GM18907 (cell line): Measurements from ENCODE around the gene MYT1.

Experiments used
- ATAC-seq: cut with Tn5 transposase; IDR thresholded peaks from one replicate; pipeline ENCODE4 v1.9.1; 2021; ENCODE audit warnings: mild to moderate bottlenecking, moderate library complexity; ENCODE audit not compliant: unreplicated experiment

Gene MYT1

GRCh38 chr20:64153861-64154589 is 10.2 kb upstream of the MYT1 start:
- no peak for ATAC-seq

- no peak for ATAC-seq
These were observed 9.5 kb upstream of the MYT1 start for GRCh38 chr20:64154590-64155257.

GRCh38 chr20:64155258-64156135 is 8.8 kb upstream of the MYT1 start:
- ATAC-seq = no peak

DNA sequence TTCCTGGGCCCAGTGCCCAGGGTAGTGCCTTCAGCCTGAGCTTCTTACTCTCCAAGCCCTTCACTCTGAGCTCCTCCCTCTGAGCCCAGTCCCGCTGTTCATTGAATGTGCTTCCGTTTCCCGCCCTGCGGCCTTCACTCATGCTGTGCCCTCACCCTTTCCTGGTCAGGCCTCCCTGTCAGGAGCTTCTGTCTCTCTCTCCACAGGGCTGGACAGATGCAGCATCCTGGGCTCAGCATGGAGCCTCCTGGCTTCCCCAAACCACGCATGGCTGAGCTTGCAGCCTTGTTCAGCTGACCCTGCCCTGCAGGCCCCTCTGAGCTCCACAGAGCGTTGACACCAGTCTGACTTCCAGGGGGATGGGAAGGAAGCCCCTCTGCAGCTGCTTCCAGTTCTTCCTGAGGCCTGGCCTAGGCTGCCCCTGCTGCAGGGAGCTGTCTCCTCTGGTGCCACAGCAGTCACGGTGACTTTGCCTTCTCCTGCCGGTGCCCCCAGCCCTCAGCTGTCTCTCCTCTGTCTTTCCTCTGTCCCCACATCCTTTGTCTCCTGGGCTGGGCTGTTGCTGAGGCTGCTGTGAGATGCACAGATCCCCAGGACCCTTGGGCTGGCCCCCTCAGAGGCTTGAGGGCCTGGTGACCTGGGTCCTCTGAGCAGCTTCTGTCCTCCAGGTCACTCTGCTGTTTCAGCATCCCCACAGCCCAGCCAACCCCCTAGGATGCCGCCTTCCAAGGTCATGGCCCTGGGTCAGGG is 7.9 kb upstream of the MYT1 start:
- ATAC-seq = no peak

DNA sequence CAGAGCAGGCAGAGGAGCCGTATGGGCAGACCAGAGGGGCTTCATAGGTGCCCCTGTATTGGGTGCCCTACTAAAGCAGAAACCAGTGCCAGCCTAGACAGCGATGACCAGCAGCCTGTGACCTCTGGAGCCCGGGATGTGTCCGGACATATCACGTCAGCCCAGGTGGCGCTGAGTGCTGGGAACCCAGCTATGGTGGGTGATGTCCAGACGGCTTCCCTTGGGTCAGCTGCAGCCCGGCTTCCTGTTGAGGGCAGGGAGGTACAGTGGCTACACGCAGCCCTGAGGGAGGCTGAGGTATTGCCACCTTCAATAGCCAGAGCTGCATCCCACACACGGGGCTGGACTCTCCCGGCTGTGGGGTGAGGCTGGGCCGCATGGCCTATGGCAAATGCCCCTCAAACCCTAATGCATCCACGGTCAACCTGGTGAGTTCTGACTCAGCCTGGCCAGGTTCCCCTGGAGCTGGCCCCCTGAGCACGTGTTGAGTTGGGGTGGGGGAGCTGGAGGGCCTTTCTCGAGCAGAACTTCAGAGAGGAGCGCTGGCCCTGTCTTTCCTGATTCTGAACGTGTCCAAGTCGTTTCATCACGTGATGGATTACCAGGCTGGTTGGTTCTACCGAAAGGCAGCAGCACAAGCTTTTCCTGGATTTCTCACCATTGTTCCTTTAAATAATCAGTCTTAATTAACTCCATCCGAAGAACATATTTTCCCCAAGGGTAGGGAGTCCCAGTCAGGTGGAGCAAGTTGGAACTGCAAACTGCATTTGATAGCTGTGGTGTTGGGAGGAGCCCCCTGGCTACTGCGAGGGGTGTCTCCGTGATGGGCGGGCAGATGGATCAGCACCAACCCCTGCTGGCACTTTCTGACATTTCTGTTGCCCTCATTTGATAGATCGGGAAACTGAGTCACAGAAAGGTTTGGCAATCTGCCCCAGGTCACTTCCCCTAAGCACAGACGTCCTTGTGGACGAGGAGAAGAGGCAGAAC is 7.1 kb upstream of the MYT1 start:
- ATAC-seq = no peak

- no peak for ATAC-seq
These were observed 6.4 kb upstream of the MYT1 start for GRCh38 chr20:64157878-64158277.

DNA sequence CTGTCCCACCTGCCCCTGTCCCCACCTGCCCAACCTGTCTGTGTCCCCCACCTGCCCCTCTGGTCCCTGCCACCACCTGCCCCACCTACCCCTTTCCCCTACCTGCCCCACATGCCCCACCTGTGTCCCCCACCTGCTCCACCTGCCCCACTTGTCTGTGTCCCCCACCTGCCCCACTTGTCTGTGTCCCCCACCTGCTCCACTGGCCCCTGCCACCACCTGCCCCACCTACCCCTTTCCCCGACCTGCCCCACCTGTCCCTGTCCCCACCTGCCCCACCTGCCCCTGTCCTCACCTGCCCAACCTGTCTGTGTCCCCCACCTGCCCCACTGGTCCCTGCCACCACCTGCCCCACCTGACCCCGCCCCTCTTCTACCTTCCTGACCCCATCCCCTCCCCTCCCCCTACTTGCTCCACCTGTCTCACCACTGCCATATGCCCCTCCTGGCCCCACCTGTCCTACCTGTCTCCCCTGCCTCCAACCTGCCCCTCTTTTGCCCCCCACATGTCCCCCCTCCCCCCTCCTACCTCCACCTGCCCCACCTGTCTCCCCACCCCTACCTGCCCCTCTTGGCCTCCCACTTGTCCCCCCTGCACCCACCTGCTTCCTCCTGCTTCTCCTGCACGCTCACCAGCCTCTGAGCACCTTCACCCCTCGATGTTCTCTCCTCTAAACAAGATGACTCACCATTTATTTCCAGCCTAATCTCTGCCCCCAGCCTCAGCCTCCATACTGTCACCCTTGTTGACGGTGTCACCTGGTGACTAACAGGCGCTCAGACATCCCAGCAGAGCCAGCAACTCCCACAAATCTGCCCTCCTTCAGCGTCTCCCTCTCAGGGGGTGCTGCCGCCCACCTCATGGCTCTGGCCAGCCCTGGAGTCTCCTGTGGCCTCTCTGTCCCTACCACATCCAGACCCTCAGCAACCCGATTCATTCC is 5.6 kb upstream of the MYT1 start:
- ATAC-seq = no peak

DNA sequence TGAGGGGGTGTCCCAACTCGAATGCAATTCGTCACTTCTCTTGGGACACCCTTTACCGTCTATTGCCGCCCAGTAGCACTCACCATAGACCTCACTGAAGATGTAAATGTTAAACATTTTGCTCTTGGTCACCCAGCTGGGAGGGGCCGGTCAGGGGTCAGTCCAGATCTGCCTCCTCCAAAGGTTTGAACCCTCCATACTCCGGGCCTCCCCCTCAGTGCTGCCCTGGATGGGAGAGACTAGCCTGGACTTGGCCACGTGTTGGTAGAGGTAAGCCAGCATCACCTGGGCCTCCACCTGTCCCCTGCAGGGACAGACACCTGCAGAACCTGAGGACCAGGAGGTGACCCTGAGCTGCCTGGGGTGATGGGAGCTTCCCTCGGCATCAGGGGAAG is 5.0 kb upstream of the MYT1 start:
- ATAC-seq = no peak

DNA sequence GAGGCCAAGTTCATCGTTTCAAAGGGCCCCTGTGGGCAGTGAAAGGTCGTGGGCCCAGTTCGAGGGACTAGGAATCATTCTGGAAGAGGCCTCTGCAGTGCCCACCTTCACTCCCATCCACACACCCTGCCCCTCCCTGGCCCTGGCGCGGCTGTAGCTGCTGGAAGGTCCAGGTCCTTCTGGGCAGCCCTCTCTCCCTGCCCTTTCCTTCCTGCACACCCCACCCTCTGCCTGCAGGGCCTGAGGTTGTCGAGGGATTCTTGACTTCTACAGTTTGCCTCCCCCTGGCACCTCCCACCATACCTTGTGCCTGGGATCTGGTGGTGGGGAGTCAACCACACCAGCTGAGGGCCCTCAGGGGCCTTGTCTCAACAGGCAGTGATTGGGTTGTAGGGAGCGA is 4.5 kb upstream of the MYT1 start:
- no peak for ATAC-seq

DNA sequence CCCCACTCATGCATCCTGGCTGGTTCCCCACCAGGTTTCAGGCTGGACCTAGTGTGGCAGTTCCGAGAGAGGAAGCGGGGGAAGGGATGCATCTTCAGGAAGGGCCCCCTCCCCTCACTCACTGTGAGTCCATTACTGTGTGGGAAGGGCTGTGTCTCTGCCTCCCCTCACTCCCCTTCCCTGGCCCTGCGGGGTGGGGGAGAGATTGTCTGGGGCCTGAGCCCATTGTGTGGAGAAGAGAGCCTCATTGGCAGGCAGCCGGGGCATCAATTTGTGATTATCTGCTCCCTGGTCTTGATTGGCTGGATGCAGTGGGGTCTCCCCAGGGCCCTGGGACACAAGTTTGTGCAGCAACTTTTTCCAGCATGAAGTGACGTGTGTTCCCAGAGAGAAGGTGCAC is 4.1 kb upstream of the MYT1 start:
- ATAC-seq = no peak

DNA sequence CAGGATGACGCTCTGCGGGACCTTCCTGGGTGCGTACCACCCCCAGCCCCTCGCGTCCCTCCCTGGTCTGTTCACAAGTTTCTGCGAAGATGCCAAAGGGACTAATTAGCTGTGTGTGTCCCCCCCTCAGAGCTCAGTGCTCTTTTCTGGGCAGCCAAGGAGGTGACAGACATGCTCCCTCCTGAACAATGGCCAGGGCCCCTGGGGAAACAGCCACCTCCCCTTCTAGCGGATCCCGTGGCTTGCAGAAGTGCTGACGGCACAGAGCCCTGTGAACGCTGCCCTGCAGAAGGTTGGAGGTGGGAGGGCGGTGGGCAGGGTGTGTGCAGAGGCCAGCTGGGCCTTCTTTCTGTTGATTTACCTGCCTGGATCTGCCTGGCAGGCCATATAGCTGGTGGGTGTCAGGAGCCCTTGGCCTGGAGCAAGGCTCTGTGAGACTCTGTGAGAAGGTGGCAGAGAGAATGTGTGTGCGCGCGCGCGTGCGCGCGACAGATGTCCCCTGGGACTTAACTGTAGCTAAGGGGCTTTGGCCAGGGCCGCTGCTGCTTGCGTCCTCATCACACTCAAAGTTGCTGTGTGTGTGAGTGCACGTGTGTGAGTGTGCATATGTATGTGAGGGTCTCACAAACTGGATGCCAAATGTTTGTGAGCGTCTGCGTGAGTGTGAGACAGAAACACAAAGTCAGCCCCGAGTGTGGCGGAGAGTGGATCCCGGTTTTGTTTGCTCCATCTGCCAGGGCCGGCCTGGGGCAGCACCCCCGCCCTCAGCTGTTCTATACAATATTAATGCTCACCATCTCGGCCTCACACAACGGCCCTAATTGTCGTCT is 3.5 kb upstream of the MYT1 start:
- no peak for ATAC-seq

DNA sequence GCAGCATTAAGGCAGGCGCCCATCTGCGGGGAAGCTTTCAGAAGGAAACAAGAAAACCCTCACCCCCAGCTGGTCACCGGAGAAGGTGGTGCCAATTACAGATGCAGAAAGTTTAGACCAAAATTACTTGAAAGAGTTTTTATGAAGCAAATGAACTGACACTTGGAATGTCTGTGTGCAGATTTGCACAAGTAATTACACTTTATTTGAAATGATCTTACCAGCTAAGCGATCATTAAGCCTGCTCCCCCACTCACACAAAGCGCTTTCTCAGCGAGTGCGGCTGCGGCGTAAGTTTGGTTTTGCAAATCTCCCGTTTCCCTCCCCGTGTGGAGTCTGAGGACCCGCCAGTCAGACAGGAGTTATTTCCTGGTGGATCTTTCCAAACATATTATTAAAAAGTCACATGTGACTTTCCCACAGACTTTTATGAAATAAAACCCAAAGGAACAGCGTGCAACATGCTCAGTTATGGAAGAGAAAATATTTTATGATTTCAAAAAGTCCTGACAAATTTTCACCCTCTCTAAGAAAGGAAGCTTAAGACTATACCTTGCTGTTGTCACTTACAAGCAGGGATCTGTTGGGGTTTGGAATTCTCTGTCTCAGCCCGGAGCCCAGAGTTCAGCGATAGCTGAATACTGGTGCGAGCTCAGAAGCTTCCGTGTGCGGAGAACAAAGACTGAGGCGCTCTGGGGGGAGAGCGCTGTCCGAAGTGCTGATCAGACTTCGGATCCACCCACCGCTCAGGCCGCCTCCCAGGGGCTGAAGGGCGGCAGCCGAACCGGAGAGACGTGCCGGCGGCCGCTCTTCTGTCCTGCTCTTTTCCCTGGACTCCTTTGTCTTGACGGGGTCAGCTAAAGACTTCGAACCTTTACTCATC is 2.7 kb upstream of the MYT1 start:
- no peak for ATAC-seq

DNA sequence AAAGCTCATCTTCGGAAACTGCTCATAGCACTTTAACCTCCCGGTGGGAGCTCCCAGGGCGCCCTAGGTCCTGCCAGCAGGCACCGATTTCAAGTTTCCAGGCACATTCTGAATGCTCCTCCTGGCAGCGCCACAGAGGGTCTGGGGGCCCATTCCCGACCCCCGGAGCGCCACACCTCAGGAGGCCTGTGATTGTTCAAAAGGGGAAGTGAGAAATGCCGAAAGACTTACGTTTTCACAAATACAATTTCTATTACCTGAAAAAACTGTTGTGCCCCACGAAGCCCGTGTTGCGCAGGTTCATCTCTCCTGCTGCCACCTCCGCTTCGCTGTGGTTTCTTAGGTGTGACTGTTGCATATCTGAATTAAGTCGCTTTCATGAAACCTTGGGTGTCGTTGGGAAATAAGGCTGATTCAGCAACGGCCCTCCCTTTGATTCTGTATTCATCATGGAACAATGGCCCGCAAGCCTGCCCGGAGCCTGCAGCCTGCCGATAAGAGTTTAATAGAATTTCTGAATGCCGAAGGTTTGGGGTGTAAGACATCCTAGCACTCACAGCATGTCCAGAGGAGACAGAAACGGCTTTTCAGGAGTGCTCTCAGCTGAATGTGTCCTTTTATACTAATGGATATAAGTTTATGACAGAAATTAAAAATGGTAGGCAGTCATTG is 1.9 kb upstream of the MYT1 start:
- no peak for ATAC-seq

DNA sequence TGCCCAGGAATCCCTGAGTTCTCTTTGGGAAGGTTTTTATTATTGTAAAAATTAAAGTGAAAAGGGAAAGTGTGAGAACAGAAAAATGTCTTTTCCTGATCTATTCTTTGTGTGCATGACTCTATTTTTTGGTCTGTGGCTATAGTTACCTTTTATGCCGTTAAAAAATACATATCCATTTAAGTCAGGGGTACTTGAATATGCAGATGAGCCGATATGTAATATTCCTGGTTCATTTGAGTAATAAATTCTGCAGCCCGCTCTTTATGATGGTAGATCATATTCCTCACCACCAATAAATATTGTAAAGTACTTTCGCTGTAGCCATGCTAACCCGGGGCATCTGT is 503 bp upstream of the MYT1 start:
- no peak for ATAC-seq

GRCh38 chr20:64165866-64166600 is 1.8 kb downstream of the MYT1 start:
- no peak for ATAC-seq
